Measurements from ENCODE around the gene DGKI. TPM values are rescaled to one million over a fixed set of nuclear protein-coding genes. Genes with fewer than 3 reads are reported as not detected.

Gene DGKI
- total RNA-seq, 1 experiment from 2014 or later = 0.55 TPM

DNA sequence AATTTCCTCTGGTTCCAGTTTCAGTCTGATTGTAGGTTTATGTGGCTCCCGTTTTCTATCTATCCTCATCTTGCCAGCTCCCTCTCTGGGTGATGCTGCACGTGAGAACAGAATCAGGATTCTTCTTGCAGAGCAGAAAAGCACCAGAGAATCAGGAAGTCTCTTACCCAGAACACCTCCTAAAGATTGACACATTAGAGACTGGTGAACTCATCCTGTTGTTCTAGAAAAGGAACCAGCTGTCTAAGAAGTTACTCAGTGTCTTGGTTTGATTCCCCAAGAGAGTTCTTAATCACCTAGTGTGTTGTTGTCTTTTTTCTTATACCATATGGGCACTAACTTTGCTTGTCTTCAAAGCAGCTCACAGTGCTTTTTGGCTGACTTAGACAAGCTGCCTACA, 152.4 kb downstream of the DGKI start:
- Histone ChIP-seq H2AFZ (ENCODE audit: low read length) (no peak overlapping the region), H3T11ph (ENCODE audit: low read length) (no peak overlapping the region), H4K20me1 (ENCODE audit: control insufficient read depth, insufficient read depth, insufficient read length) (no peaks in the 10 kb centered on the region), H2BK20ac (ENCODE audit: low read depth, low read length, poor library complexity, severe bottlenecking) (no peak overlapping the region), H3K18ac (ENCODE audit: insufficient read length, low read depth, low read length) (no peak overlapping the region), H4K8ac (replicated peaks; ENCODE audit: insufficient read length, low read depth, low read length) (no peak overlapping the region), H4K91ac (ENCODE audit: insufficient read length, low read depth, low read length) (no peak overlapping the region), H2AK5ac (ENCODE audit: insufficient read length, low read length) (no peak overlapping the region), H3K9me3 (ENCODE audit: control insufficient read depth, low read depth, low read length) (no peaks in the 10 kb centered on the region), H2BK15ac (ENCODE audit: low read depth, low read length) (no peak overlapping the region), H2BK12ac (ENCODE audit: insufficient read length, low read depth, low read length) (no peak overlapping the region), H3K23me2 (ENCODE audit: insufficient read length, low read depth, low read length, poor library complexity, severe bottlenecking) (no peaks in the 10 kb centered on the region), H2BK120ac (ENCODE audit: low read depth, low read length, poor library complexity, severe bottlenecking) (no peak overlapping the region), H3K14ac (ENCODE audit: insufficient read depth, low read length) (no peak overlapping the region), H3K79me2 (ENCODE audit: insufficient read depth, low read length) (no peaks in the 10 kb centered on the region), H3K56ac (ENCODE audit: insufficient read length, low read depth, low read length) (no peak overlapping the region), H3K4ac (ENCODE audit: low read depth, low read length) (no peak overlapping the region), H3K79me1 (ENCODE audit: insufficient read depth, low read depth, low read length, poor library complexity, severe bottlenecking) (no peaks in the 10 kb centered on the region), H3K27ac (ENCODE audit: insufficient read length, low read depth, low read length) (no peak overlapping the region), H3K4me1 (ENCODE audit: insufficient read depth, low read length) (no peaks in the 10 kb centered on the region; the same call in 1 of the 2 replicates), H3K23ac (ENCODE audit: insufficient read length, low read depth, low read length) (no peak overlapping the region), H2BK5ac (ENCODE audit: insufficient read length, low read length) (no peak overlapping the region), H3K9ac (ENCODE audit: extremely low read depth, insufficient read length, low read length) (no peak overlapping the region), H3K4me2 (ENCODE audit: insufficient read depth, insufficient read length, low read length) (no peak overlapping the region), H4K5ac (ENCODE audit: insufficient read length, low read depth, low read length) (no peak overlapping the region), H3K27me3 (ENCODE audit: insufficient read depth, low read length) (no peaks in the 10 kb centered on the region; the same call in 1 of the 2 replicates)
- TF ChIP-seq, protein P1, sequence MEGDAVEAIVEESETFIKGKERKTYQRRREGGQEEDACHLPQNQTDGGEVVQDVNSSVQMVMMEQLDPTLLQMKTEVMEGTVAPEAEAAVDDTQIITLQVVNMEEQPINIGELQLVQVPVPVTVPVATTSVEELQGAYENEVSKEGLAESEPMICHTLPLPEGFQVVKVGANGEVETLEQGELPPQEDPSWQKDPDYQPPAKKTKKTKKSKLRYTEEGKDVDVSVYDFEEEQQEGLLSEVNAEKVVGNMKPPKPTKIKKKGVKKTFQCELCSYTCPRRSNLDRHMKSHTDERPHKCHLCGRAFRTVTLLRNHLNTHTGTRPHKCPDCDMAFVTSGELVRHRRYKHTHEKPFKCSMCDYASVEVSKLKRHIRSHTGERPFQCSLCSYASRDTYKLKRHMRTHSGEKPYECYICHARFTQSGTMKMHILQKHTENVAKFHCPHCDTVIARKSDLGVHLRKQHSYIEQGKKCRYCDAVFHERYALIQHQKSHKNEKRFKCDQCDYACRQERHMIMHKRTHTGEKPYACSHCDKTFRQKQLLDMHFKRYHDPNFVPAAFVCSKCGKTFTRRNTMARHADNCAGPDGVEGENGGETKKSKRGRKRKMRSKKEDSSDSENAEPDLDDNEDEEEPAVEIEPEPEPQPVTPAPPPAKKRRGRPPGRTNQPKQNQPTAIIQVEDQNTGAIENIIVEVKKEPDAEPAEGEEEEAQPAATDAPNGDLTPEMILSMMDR (conservative IDR thresholded peaks at IDR 0.05) = no peak
- Mint-ChIP-seq H3K36me3 (ENCODE audit: insufficient read depth in 1 of 3, low read depth in 3 of 3) (no peaks in the 10 kb centered on the region), H3K27me3 (ENCODE audit: low read depth) (no peaks in the 10 kb centered on the region), H3K4me1 (no peaks in the 10 kb centered on the region), H3K9me3 (no peaks in the 10 kb centered on the region), H3K4me3 (no peak overlapping the region), H3K27ac (no peak overlapping the region)
- DNase-seq = no peak
- WGBS (ENCODE audit: extremely low coverage, insufficient read length, low lambda C conversion rate) = no CpG with 5 or more reads among the region's 2 CpGs
